Iris pigment epithelial cell (primary cell): Measurements from ENCODE around the gene RS1.

Source experiments
- DNase-seq: peaks from one replicate; pipeline ENCODE4 v3.0.0-alpha.2; 2011; ENCODE audit warnings: low read depth

The RS1 gene

DNA sequence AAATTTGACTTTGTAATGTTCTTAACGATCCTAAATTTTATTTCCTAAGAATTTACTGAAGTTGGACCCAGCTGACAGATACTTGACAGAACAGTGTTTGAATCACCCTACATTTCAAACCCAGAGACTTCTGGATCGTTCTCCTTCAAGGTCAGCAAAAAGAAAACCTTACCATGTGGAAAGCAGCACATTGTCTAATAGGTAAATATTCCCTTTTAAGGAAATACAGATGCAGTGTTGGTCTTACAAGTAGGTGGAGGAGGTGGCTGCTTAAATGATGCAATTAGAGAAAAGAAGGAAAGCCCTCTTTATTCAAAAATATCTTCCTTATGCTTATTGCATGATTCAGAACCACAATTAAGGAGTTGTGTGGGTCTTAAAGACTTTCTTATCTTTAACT is 73.5 kb downstream of the RS1 start:
- DNase-seq = peak; percentile 5

DNA sequence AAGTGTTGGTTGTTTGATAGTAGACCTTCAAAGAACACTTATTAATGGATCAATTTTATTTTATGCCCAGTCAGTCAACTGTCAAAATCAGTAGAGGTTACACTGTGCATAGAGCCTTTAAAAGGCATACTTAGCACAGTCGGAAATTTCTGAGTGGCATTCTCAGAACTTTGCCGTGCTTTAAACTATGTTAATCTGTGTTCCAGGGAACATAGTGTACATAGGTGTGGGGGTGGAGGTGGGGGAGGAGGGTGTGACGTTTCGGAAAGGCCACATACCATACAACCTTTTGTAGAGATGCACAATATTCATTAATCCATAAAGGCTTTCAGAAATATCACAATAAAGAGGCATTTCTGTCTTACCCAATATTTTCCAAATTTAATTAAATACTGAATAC is 75.8 kb downstream of the RS1 start:
- peak; percentile 12 for DNase-seq

DNA sequence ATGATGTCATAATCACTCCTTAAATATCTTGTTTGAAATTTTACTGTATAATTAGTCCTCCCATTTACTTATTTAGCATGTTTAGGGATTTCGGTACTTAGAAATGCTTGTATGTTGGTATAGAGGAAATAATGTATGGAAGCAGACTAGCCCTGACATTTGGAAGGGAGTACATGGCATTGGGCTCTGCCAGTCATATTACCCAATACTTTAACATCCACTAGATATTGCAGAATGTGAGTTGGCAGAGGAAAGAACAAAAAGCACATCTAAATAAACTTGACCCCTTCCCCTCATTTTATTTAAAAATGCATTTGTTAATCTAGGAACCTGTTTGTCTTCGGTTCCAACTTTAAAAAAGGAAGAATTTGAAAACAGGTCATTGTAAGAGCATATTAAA is 77.8 kb downstream of the RS1 start:
- no peak for DNase-seq

DNA sequence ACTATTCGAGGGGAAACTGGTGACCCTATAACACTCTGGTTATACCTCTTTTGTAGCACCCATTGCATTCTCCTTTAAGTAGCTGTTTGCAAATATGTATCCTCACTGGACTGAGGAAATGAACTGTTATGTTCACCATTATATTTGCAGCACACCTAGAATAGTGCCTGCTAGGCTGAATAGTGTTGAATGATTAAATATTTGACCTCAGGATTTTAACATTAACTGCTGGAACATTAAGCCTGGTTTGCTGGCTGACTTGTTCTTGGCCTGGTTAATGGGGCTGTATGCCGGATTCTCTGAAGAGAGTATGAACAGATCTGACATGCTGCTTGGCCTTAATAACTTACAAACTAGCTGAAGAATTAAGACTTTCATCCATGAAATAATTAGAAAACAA is 80.1 kb downstream of the RS1 start:
- DNase-seq = no peak
